AG04449 (cell line): Measurements from ENCODE around the gene HIVEP3.

Experiments
- CTCF ChIA-PET: fragments of 350-600 bp; formaldehyde crosslinking; extraction: SDS; loops from one replicate; lab custom pipeline; 2021; ENCODE audit warnings: antibody characterized with exemption; lab: Yijun Ruan, JAX
- POLR2A ChIA-PET: fragments of 400-600, 350-600 bp; formaldehyde crosslinking; extraction: SDS; loops from one replicate; lab custom pipeline; 2020; ENCODE audit warnings: antibody characterized with exemption, inconsistent platforms; lab: Yijun Ruan, JAX
- DNase-seq: peaks from one replicate; pipeline ENCODE4 v3.0.0-alpha.2; 2010; ENCODE audit warnings: low read depth, low spot score
- H3K4me3 ChIP-seq: 2 replicates; pipeline ENCODE4 v1.5.1; 2011; ENCODE audit warnings: low read depth, mild to moderate bottlenecking, control low read depth, low read length
- CTCF ChIP-seq: IDR thresholded peaks from one replicate; pipeline ENCODE4 v1.5.1; 2011; ENCODE audit warnings: mild to moderate bottlenecking, moderate library complexity, low read length, control low read depth, inconsistent platforms; ENCODE audit not compliant: insufficient read depth; ENCODE audit errors: missing control alignments

Gene HIVEP3

GRCh38 chr1:41823471-41823870 lies 95.3 kb downstream of the HIVEP3 start:
- CTCF ChIA-PET = interaction anchor here (1.2 to 1.5 kb wide), 2 partner anchors 11 to 19 kb away, joined by 5 read pairs; no protein-coding TSS in a partner anchor
- DNase-seq = no peak
- H3K4me3 ChIP-seq = no peak overlapping the region
- POLR2A ChIA-PET = no interaction called here
- no peak for TF ChIP-seq CTCF

- no peak for DNase-seq
- POLR2A ChIA-PET = no interaction called here
- H3K4me3 ChIP-seq = no peak overlapping the region
- CTCF ChIA-PET = interaction anchor here (1.5 kb wide), 1 partner anchor 20 kb away, joined by 5 read pairs; no protein-coding TSS in a partner anchor
- TF ChIP-seq CTCF = no peak
Observed at GRCh38 chr1:41822866-41823265, 95.9 kb downstream of the HIVEP3 start.

GRCh38 chr1:41819843-41820242 lies 98.9 kb downstream of the HIVEP3 start:
- no peak overlapping the region for H3K4me3 ChIP-seq
- CTCF ChIA-PET = interaction anchor here (1.0 to 1.3 kb wide), 2 partner anchors 9 to 15 kb away, joined by 3 to 4 read pairs; no protein-coding TSS in a partner anchor
- no peak for TF ChIP-seq CTCF
- DNase-seq = no peak
- POLR2A ChIA-PET = no interaction called here

- ChIA-PET POLR2A (no interaction called here), CTCF (interaction anchor here (1.0 to 1.2 kb wide), 2 partner anchors 16 to 18 kb away, joined by 3 read pairs; no protein-coding TSS in a partner anchor)
- no peak for DNase-seq
- H3K4me3 ChIP-seq = no peak overlapping the region
- TF ChIP-seq CTCF = no peak
Observed at GRCh38 chr1:41819069-41819468, 99.7 kb downstream of the HIVEP3 start.

- no peak for TF ChIP-seq CTCF
Observed at GRCh38 chr1:41816061-41816460, 102.7 kb downstream of the HIVEP3 start.

GRCh38 chr1:41813755-41814745 lies 104.7 kb downstream of the HIVEP3 start:
- ChIA-PET CTCF (interaction anchor here (1.0 to 1.4 kb wide), 4 partner anchors 15 to 359 kb away, joined by 3 to 4 read pairs (median 3); no protein-coding TSS in a partner anchor), POLR2A (no interaction called here)
- TF ChIP-seq CTCF = no peak
- no peak for DNase-seq
- no peak overlapping the region for H3K4me3 ChIP-seq

More at GRCh38 chr1:41816061-41816460, 102.7 kb downstream of the HIVEP3 start:
- H3K4me3 ChIP-seq = no peak overlapping the region
- ChIA-PET POLR2A (no interaction called here), CTCF (interaction anchor here (1.6 kb wide), 1 partner anchor 20 kb away, joined by 5 read pairs; no protein-coding TSS in a partner anchor)
- DNase-seq = no peak
